DND-41 (cell line): ENCODE measurements around the gene OR2W1.

Experiments
- ATAC-seq: fragments of 200-7000 bp; cut with Tn5 transposase; 3 replicates; pipeline ENCODE4 v1.9.1; 2021; ENCODE audit warnings: low read depth; ENCODE audit not compliant: insufficient read depth
- DNase-seq: peaks from one replicate; pipeline ENCODE4 v3.0.0-alpha.2; 2020
- H2AFZ ChIP-seq: 2 replicates; pipeline ENCODE4 v1.6.0; 2012; ENCODE audit warnings: low read depth, low read length
- H3K27ac ChIP-seq: 2 replicates; pipeline ENCODE4 v1.5.1; 2012; ENCODE audit warnings: low read length, inconsistent platforms
- H3K27me3 ChIP-seq: fragments of 200-600 bp; sonication (generic); 2 replicates; pipeline ENCODE4 v1.6.0; 2012; ENCODE audit warnings: low read length, mild to moderate bottlenecking, inconsistent platforms; ENCODE audit not compliant: insufficient read depth, poor library complexity
- H3K36me3 ChIP-seq: 2 replicates; pipeline ENCODE4 v1.5.1; 2012; ENCODE audit warnings: low read length, inconsistent platforms; ENCODE audit not compliant: insufficient read depth
- H3K4me1 ChIP-seq: 2 replicates; pipeline ENCODE4 v1.5.1; 2012; ENCODE audit warnings: mild to moderate bottlenecking, low read length; ENCODE audit not compliant: insufficient read depth
- H3K4me2 ChIP-seq: 2 replicates; pipeline ENCODE4 v1.6.0; 2012; ENCODE audit warnings: mild to moderate bottlenecking, moderate library complexity, low read length, inconsistent platforms; ENCODE audit not compliant: insufficient read depth
- H3K4me3 ChIP-seq, 2 experiments: fragments of 200-600 bp in 1 of 2; shearing (Covaris generic) in 1 of 2; 2 replicates each; pipeline ENCODE4 v1.5.1; 2012 to 2016; ENCODE audit warnings: inconsistent platforms in 2 of 2, low read length in 2 of 2, mild to moderate bottlenecking in 2 of 2, low read depth in 1 of 2, moderate library complexity in 1 of 2
- H3K79me2 ChIP-seq: 2 replicates; pipeline ENCODE4 v1.6.0; 2012; ENCODE audit warnings: low read length, inconsistent platforms; ENCODE audit not compliant: insufficient read depth
- H3K9ac ChIP-seq: 2 replicates; pipeline ENCODE4 v1.6.0; 2012; ENCODE audit warnings: low read depth, mild to moderate bottlenecking, inconsistent platforms, low read length, moderate library complexity
- H3K9me3 ChIP-seq: 2 replicates; pipeline ENCODE4 v1.5.1; 2012; ENCODE audit warnings: low read length, moderate library complexity, mild to moderate bottlenecking, inconsistent platforms; ENCODE audit not compliant: insufficient read depth, severe bottlenecking
- H4K20me1 ChIP-seq: 2 replicates; pipeline ENCODE4 v1.6.0; 2012; ENCODE audit warnings: low read length; ENCODE audit not compliant: insufficient read depth
- CTCF ChIP-seq: IDR thresholded peaks from 2 replicates; pipeline ENCODE4 v1.5.1; 2012; ENCODE audit warnings: borderline replicate concordance, low read length, moderate library complexity, mild to moderate bottlenecking; ENCODE audit not compliant: poor library complexity, severe bottlenecking; ENCODE audit errors: extremely low read depth
- EZH2 ChIP-seq: IDR thresholded peaks from 3 replicates; pipeline ENCODE4 v1.6.1; 2012; ENCODE audit warnings: borderline replicate concordance, low read depth, mild to moderate bottlenecking, moderate library complexity, low read length, inconsistent platforms; ENCODE audit not compliant: severe bottlenecking

Gene OR2W1

GRCh38 chr6:28996844-28997510 lies 48.0 kb downstream of the OR2W1 start:
- no peak overlapping the region for H3K27ac ChIP-seq
- H3K79me2 ChIP-seq, result no peaks in the 10 kb centered on the region
- H2AFZ ChIP-seq, result no peak overlapping the region
- peaks cover 23% of the 10 kb centered on the region for H3K27me3 ChIP-seq
- TF ChIP-seq CTCF (no peak), EZH2 (no peak)
- no peaks in the 10 kb centered on the region for H3K4me1 ChIP-seq
- ATAC-seq, result no peak
- DNase-seq, result no peak
- no peaks in the 10 kb centered on the region for H3K36me3 ChIP-seq
- H4K20me1 ChIP-seq, result no peaks in the 10 kb centered on the region
- H3K9ac ChIP-seq, result no peak overlapping the region
- no peak overlapping the region for H3K4me2 ChIP-seq
- H3K9me3 ChIP-seq, result no peaks in the 10 kb centered on the region
- H3K4me3 ChIP-seq, result no peak overlapping the region

- no peak for TF ChIP-seq CTCF
- TF ChIP-seq EZH2, result no peak
- no peak for DNase-seq
- H3K4me3 ChIP-seq, result no peak overlapping the region
- H3K4me2 ChIP-seq, result no peak overlapping the region
- no peaks in the 10 kb centered on the region for H3K36me3 ChIP-seq
- no peaks in the 10 kb centered on the region for H3K9me3 ChIP-seq
- no peaks in the 10 kb centered on the region for H3K4me1 ChIP-seq
- no peak overlapping the region for H3K27ac ChIP-seq
- no peak for ATAC-seq
- no peaks in the 10 kb centered on the region for H3K79me2 ChIP-seq
- no peak overlapping the region for H2AFZ ChIP-seq
- H3K27me3 ChIP-seq, result peaks cover 23% of the 10 kb centered on the region
- no peaks in the 10 kb centered on the region for H4K20me1 ChIP-seq
- no peak overlapping the region for H3K9ac ChIP-seq
Observed at GRCh38 chr6:28995093-28995650, 49.8 kb downstream of the OR2W1 start.
